Transverse colon (tissue), 4 donors: ENCODE data around the gene PYM1.

ENCODE experiments used
- EP300 ChIP-seq: sonication (generic); formaldehyde crosslinking; IDR thresholded peaks from one replicate; pipeline ENCODE4 v1.6.1; 2017; ENCODE audit warnings: antibody characterized with exemption, low read depth
- POLR2A ChIP-seq: fragments of 450-650 bp; IDR thresholded peaks from one replicate; pipeline ENCODE4 v1.6.1; 2016; ENCODE audit warnings: antibody characterized with exemption, mild to moderate bottlenecking, moderate library complexity
- POLR2AphosphoS5 ChIP-seq, 3 donors: sonication (generic); formaldehyde crosslinking; IDR thresholded peaks; one replicate each; pipeline ENCODE4 v1.6.1; 2016; ENCODE audit warnings: antibody characterized with exemption in 3 of 3
- TF ChIP-seq, protein P1 (sequence below), 5 experiments: fragments of 200-600 bp in 3 of 5; fragments of 450-650 bp in 2 of 5; sonication (generic) in 3 of 5; IDR thresholded peaks; 1 replicate in 2 of 5; 2 replicates in 3 of 5; pipeline ENCODE4 v1.5.1; 2016 to 2017; ENCODE audit warnings: antibody characterized with exemption in 5 of 5, inconsistent platforms in 3 of 5, mild to moderate bottlenecking in 2 of 5, moderate library complexity in 1 of 5

DNA sequence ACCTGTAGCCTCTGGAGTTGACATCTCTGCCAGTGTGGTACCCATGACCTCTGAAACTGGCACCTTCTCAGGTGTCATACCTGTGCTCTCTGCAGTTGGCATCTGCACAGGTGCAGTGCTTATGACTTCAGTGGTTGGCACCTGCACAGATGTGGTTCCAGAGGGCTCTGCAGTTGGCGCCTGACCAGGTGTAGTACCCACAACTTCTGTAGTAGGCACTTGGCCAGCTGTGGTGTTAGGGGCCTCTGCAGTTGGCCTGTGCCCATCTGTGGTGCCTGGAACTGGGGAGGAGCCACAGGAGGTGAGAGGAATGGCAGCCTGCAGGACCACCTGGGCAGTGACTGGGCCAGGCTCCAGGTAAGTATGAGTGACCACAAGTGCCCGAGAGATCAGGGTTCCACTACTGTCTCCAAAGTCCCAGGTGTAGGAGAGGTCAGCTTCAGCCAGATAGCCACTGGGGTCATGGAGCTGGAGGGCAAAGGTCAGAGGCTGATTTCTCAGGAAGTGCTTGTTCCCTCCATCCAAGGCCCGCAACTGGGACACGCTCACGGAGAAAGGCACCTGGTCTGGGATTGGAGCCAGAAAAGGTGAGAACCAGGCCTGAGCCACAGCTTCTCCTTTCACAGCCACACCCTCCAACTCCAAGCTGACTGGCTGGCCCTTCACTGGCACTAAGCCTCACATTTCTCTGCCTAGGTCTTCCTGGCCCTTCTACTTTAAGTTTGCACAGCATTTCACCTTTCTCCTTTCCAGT, 29.6 kb upstream of the PYM1 start:
- TF ChIP-seq, protein P1, sequence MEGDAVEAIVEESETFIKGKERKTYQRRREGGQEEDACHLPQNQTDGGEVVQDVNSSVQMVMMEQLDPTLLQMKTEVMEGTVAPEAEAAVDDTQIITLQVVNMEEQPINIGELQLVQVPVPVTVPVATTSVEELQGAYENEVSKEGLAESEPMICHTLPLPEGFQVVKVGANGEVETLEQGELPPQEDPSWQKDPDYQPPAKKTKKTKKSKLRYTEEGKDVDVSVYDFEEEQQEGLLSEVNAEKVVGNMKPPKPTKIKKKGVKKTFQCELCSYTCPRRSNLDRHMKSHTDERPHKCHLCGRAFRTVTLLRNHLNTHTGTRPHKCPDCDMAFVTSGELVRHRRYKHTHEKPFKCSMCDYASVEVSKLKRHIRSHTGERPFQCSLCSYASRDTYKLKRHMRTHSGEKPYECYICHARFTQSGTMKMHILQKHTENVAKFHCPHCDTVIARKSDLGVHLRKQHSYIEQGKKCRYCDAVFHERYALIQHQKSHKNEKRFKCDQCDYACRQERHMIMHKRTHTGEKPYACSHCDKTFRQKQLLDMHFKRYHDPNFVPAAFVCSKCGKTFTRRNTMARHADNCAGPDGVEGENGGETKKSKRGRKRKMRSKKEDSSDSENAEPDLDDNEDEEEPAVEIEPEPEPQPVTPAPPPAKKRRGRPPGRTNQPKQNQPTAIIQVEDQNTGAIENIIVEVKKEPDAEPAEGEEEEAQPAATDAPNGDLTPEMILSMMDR (IDR thresholded peaks at IDR 0.05), result no peak
- no peak for TF ChIP-seq POLR2AphosphoS5 (IDR thresholded peaks at IDR 0.05)
- TF ChIP-seq POLR2A, result no peak
- no peak for TF ChIP-seq EP300
